Ureter (tissue), 1 donor: ENCODE data around the gene MYRIP. TPM values are rescaled to one million over a fixed set of nuclear protein-coding genes. Genes with fewer than 3 reads are reported as not detected.
"Not testable (repeated sequence)": the region's sequence is repeated elsewhere in the genome, so short reads cannot be mapped to it uniquely, and the experiment has no call there.

ENCODE experiments used
- DNase-seq: peaks from one replicate; pipeline ENCODE4 v3.0.0-alpha.2; 2020; ENCODE audit warnings: low spot score
- total RNA-seq: library from RNA; stranded (reverse); gene quantifications from one replicate; pipeline ENCODE4 v1.2.4, GENCODE V29; 2023
- donor health status: DM: yes; HTN: yes; CAD: no.

Gene MYRIP
- total RNA-seq, 1 donor from 2014 or later: 4.8 TPM

- DNase-seq: no peak
Observed at GRCh38 chr3:39970982-39971381, 161.6 kb downstream of the MYRIP start.

- no peak for DNase-seq
Observed at GRCh38 chr3:39971559-39972031, 162.2 kb downstream of the MYRIP start.

- DNase-seq: no peak
Observed at GRCh38 chr3:39972508-39972907, 163.1 kb downstream of the MYRIP start.

GRCh38 chr3:39977058-39977794, 167.8 kb downstream of the MYRIP start:
- DNase-seq: no peak

- no peak for DNase-seq
Observed at GRCh38 chr3:39978308-39978707, 168.9 kb downstream of the MYRIP start.

- no peak for DNase-seq
Observed at GRCh38 chr3:39980058-39980457, 170.6 kb downstream of the MYRIP start.

- DNase-seq: no peak
Observed at GRCh38 chr3:39980781-39981180, 171.4 kb downstream of the MYRIP start.

- DNase-seq: no peak
Observed at GRCh38 chr3:39981547-39982184, 172.3 kb downstream of the MYRIP start.

GRCh38 chr3:39982665-39983357, 173.4 kb downstream of the MYRIP start:
- DNase-seq: no peak

GRCh38 chr3:39989746-39990145, 180.3 kb downstream of the MYRIP start:
- no peak for DNase-seq

GRCh38 chr3:39990532-39990931, 181.1 kb downstream of the MYRIP start:
- no peak for DNase-seq

- no peak for DNase-seq
Observed at GRCh38 chr3:40008796-40009195, 199.4 kb downstream of the MYRIP start.

GRCh38 chr3:40009991-40010390, 200.6 kb downstream of the MYRIP start:
- no peak for DNase-seq

- DNase-seq: no peak
Observed at GRCh38 chr3:40012381-40012780, 203.0 kb downstream of the MYRIP start.

GRCh38 chr3:40016391-40016790, 207.0 kb downstream of the MYRIP start:
- no peak for DNase-seq

GRCh38 chr3:40018369-40018768, 209.0 kb downstream of the MYRIP start:
- DNase-seq: no peak

GRCh38 chr3:40019376-40019775, 210.0 kb downstream of the MYRIP start:
- DNase-seq: no peak

- DNase-seq: no peak
Observed at GRCh38 chr3:40020689-40021088, 211.3 kb downstream of the MYRIP start.

GRCh38 chr3:40021338-40021737, 211.9 kb downstream of the MYRIP start:
- no peak for DNase-seq

GRCh38 chr3:40022297-40022827, 213.0 kb downstream of the MYRIP start:
- no peak for DNase-seq

GRCh38 chr3:40024526-40024925, 215.1 kb downstream of the MYRIP start:
- DNase-seq: no peak

- DNase-seq: not testable (repeated sequence)
Observed at GRCh38 chr3:40025892-40026291, 216.5 kb downstream of the MYRIP start.
